Neuronal stem cell (in vitro differentiated cells): ENCODE data around the gene ULBP3.

Experiments used
- DNase-seq: peaks from one replicate; pipeline ENCODE4 v3.0.0-alpha.2; 2013; ENCODE audit warnings: low spot score
- H2AFZ ChIP-seq: one replicate; pipeline ENCODE4 v1.6.1; 2013; ENCODE audit warnings: mild to moderate bottlenecking, low read length, inconsistent platforms
- H2AK5ac ChIP-seq: 2 replicates; pipeline ENCODE4 v1.6.1; 2013; ENCODE audit warnings: low read depth, mild to moderate bottlenecking, inconsistent platforms, low read length, moderate library complexity, mixed read lengths
- H2BK120ac ChIP-seq: 2 replicates; pipeline ENCODE4 v1.6.1; 2013; ENCODE audit warnings: low read depth, mild to moderate bottlenecking, inconsistent platforms, low read length, moderate library complexity, mixed read lengths
- H2BK12ac ChIP-seq: one replicate; pipeline ENCODE4 v1.6.1; 2013; ENCODE audit warnings: low read length, inconsistent platforms
- H2BK15ac ChIP-seq: 2 replicates; pipeline ENCODE4 v1.6.1; 2013; ENCODE audit warnings: mild to moderate bottlenecking, low read length, inconsistent platforms, mixed read lengths
- H2BK5ac ChIP-seq: one replicate; pipeline ENCODE4 v1.6.1; 2013; ENCODE audit warnings: inconsistent platforms, mild to moderate bottlenecking, low read length, moderate library complexity
- H3K14ac ChIP-seq: one replicate; pipeline ENCODE4 v1.6.1; 2013; ENCODE audit warnings: low read length, inconsistent platforms
- H3K18ac ChIP-seq: 2 replicates; pipeline ENCODE4 v1.6.1; 2013; ENCODE audit warnings: low read length, inconsistent platforms
- H3K23ac ChIP-seq: 2 replicates; pipeline ENCODE4 v1.6.1; 2013; ENCODE audit warnings: low read depth, mild to moderate bottlenecking, mixed read lengths, low read length, inconsistent platforms; ENCODE audit not compliant: poor library complexity
- H3K27ac ChIP-seq: replicated peaks from 3 replicates; pipeline ENCODE4 v1.5.1; 2013; ENCODE audit warnings: low read length, inconsistent platforms
- H3K27me3 ChIP-seq, 3 experiments: 2 replicates each; pipeline ENCODE4 v1.6.1; 2013; ENCODE audit warnings: low read length in 3 of 3, mild to moderate bottlenecking in 2 of 3, inconsistent platforms in 1 of 3, low read depth in 1 of 3, mixed read lengths in 1 of 3, moderate library complexity in 1 of 3; ENCODE audit not compliant: control insufficient read depth in 3 of 3, insufficient read depth in 3 of 3
- H3K36me3 ChIP-seq, 2 donors: replicated peaks in 1 of 2; 2 replicates each; pipeline ENCODE4 v1.6.1; 2013; ENCODE audit warnings: low read length in 2 of 2; ENCODE audit not compliant: control insufficient read depth in 2 of 2, insufficient read depth in 2 of 2
- H3K4ac ChIP-seq: 2 replicates; pipeline ENCODE4 v1.6.1; 2013; ENCODE audit warnings: inconsistent platforms, mild to moderate bottlenecking, low read length, moderate library complexity
- H3K4me1 ChIP-seq, 2 donors: 1 replicate in 1 of 2; 2 replicates in 1 of 2; pipeline ENCODE4 v1.6.1; 2013; ENCODE audit warnings: low read length in 2 of 2, low read depth in 1 of 2; ENCODE audit not compliant: control insufficient read depth in 2 of 2, insufficient read depth in 1 of 2
- H3K4me2 ChIP-seq: one replicate; pipeline ENCODE4 v1.6.1; 2013; ENCODE audit warnings: mild to moderate bottlenecking, low read length, inconsistent platforms; ENCODE audit not compliant: insufficient read depth, poor library complexity, severe bottlenecking
- H3K4me3 ChIP-seq, 2 donors: 2 replicates each; pipeline ENCODE4 v1.5.1; 2013; ENCODE audit warnings: low read length in 2 of 2, mild to moderate bottlenecking in 2 of 2, inconsistent platforms in 1 of 2, moderate library complexity in 1 of 2
- H3K79me1 ChIP-seq: one replicate; pipeline ENCODE4 v1.6.1; 2013; ENCODE audit warnings: low read depth, mild to moderate bottlenecking, inconsistent platforms, low read length, moderate library complexity
- H3K9ac ChIP-seq: one replicate; pipeline ENCODE4 v1.6.1; 2013; ENCODE audit warnings: mild to moderate bottlenecking, low read depth, low read length, inconsistent platforms; ENCODE audit not compliant: poor library complexity
- H3K9me3 ChIP-seq, 2 donors: replicated peaks in 1 of 2; 2 replicates each; pipeline versions ENCODE3 to v1.6.1; 2013; ENCODE audit warnings: low read length in 2 of 2, mild to moderate bottlenecking in 2 of 2, inconsistent platforms in 1 of 2, low read depth in 1 of 2, mixed read lengths in 1 of 2, moderate library complexity in 1 of 2; ENCODE audit not compliant: control insufficient read depth in 2 of 2, insufficient read depth in 1 of 2
- H4K8ac ChIP-seq: one replicate; pipeline ENCODE4 v1.6.1; 2013; ENCODE audit warnings: low read depth, mild to moderate bottlenecking, inconsistent platforms, low read length, moderate library complexity
- H4K91ac ChIP-seq: one replicate; pipeline ENCODE4 v1.6.1; 2013; ENCODE audit warnings: low read length, low read depth, mild to moderate bottlenecking, inconsistent platforms; ENCODE audit not compliant: poor library complexity
- WGBS, 2 donors: extraction: QIAGEN DNeasy Blood & Tissue Kit; methylation state at CpG; one replicate each; pipeline ENCODE4 v1.1.7; 2013; ENCODE audit warnings: missing lambda C conversion rate in 2 of 2, mixed read lengths in 1 of 2; ENCODE audit not compliant: insufficient read length in 2 of 2, insufficient replicate concordance in 1 of 2; ENCODE audit errors: extremely low coverage in 2 of 2; 5-methylcytosine and 5-hydroxymethylcytosine counted together

ULBP3 gene

DNA sequence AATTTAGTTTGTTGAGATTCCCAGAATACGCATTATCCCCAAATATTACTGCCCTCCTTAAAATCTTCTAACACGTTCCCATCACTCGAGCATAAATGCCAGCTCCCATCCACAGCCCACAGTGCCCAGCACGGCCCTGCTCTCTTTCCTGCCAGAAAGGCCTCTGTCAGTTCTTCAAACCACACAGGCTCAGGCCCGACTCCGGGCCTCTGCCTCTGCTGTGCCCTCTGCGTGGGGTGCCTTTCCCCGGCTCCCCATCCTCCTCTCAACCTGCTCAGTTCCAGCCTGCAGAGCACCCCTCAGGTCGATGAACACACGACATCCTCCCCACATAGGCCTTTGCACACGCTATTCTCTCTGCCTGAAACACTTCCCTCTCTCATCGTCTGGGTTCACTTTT is 12.8 kb downstream of the ULBP3 start:
- Histone ChIP-seq H2BK120ac (no peak overlapping the region), H2AK5ac (no peak overlapping the region), H3K4me1 (no peaks in the 10 kb centered on the region), H2BK12ac (no peak overlapping the region), H3K18ac (no peak overlapping the region), H3K36me3 (peaks cover under 1% of the 10 kb centered on the region in 2 donors), H3K9ac (no peak overlapping the region), H3K4me3 (no peak overlapping the region), H2AFZ (no peak overlapping the region), H4K91ac (no peak overlapping the region), H4K8ac (no peak overlapping the region), H3K27ac (no peak overlapping the region), H3K27me3 (peaks cover 0 to 24% (median 3%) of the 10 kb centered on the region in 3 experiments), H3K4me2 (no peak overlapping the region), H3K79me1 (no peaks in the 10 kb centered on the region), H2BK5ac (no peak overlapping the region), H2BK15ac (no peak overlapping the region), H3K14ac (no peak overlapping the region), H3K23ac (no peak overlapping the region), H3K9me3 (peaks cover 0 to 8% of the 10 kb centered on the region in 2 donors), H3K4ac (no peak overlapping the region)
- DNase-seq: no peak
- WGBS, 2 donors: no CpG with 5 or more reads among the region's 12 CpGs

GRCh38 chr6:150055131-150055530 is 13.8 kb downstream of the ULBP3 start:
- H3K9ac ChIP-seq: no peak overlapping the region
- no peak overlapping the region for H3K14ac ChIP-seq
- H2AK5ac ChIP-seq: no peak overlapping the region
- no peak overlapping the region for H2AFZ ChIP-seq
- H3K23ac ChIP-seq: no peak overlapping the region
- H3K9me3 ChIP-seq: peaks cover 0 to 8% of the 10 kb centered on the region in 2 donors
- H2BK5ac ChIP-seq: peak overlapping the region; percentile 25
- no CpG with 5 or more reads among the region's 10 CpGs for whole genome bisulfite sequencing, 2 donors
- DNase-seq: no peak
- no peaks in the 10 kb centered on the region for H3K36me3 ChIP-seq
- H4K91ac ChIP-seq: no peak overlapping the region
- no peak overlapping the region for H2BK120ac ChIP-seq
- H4K8ac ChIP-seq: no peak overlapping the region
- no peak overlapping the region for H2BK12ac ChIP-seq
- no peak overlapping the region for H3K4me2 ChIP-seq
- peaks cover 0 to 24% (median 3%) of the 10 kb centered on the region in 3 experiments for H3K27me3 ChIP-seq
- H3K18ac ChIP-seq: no peak overlapping the region
- no peak overlapping the region for H3K4me3 ChIP-seq
- no peaks in the 10 kb centered on the region for H3K79me1 ChIP-seq
- H3K27ac ChIP-seq: no peak overlapping the region
- H2BK15ac ChIP-seq: no peak overlapping the region
- H3K4me1 ChIP-seq: peaks cover 0 to 1% of the 10 kb centered on the region in 2 donors
- H3K4ac ChIP-seq: no peak overlapping the region

- peaks cover 0 to 8% of the 10 kb centered on the region in 2 donors for H3K9me3 ChIP-seq
- no peak for DNase-seq
- H3K4me2 ChIP-seq: no peak overlapping the region
- no peak overlapping the region for H2BK12ac ChIP-seq
- H2BK15ac ChIP-seq: no peak overlapping the region
- no peak overlapping the region for H2BK5ac ChIP-seq
- peak overlapping the region; percentile 79 for H3K14ac ChIP-seq
- H3K4me1 ChIP-seq: peaks cover 0 to 1% of the 10 kb centered on the region in 2 donors
- H3K4me3 ChIP-seq: no peak overlapping the region
- H2BK120ac ChIP-seq: no peak overlapping the region
- H3K4ac ChIP-seq: no peak overlapping the region
- H2AK5ac ChIP-seq: no peak overlapping the region
- no peak overlapping the region for H4K8ac ChIP-seq
- no CpG with 5 or more reads among the region's 11 CpGs for WGBS, 2 donors
- no peak overlapping the region for H4K91ac ChIP-seq
- no peak overlapping the region for H3K27ac ChIP-seq
- H3K27me3 ChIP-seq: peaks cover 0 to 24% (median 3%) of the 10 kb centered on the region in 3 experiments
- no peak overlapping the region for H3K23ac ChIP-seq
- no peak overlapping the region for H3K9ac ChIP-seq
- H3K79me1 ChIP-seq: no peaks in the 10 kb centered on the region
- H3K18ac ChIP-seq: no peak overlapping the region
- no peaks in the 10 kb centered on the region for H3K36me3 ChIP-seq
- no peak overlapping the region for H2AFZ ChIP-seq
Measured at GRCh38 chr6:150053450-150053849, 15.5 kb downstream of the ULBP3 start.

GRCh38 chr6:150050846-150051245 is 18.1 kb downstream of the ULBP3 start:
- Histone ChIP-seq H3K9ac (no peak overlapping the region), H4K91ac (no peak overlapping the region), H3K14ac (no peak overlapping the region), H3K4ac (no peak overlapping the region), H3K18ac (no peak overlapping the region), H2AFZ (no peak overlapping the region), H2BK120ac (no peak overlapping the region), H2BK12ac (no peak overlapping the region), H3K4me3 (no peak overlapping the region), H2BK5ac (no peak overlapping the region), H3K79me1 (no peaks in the 10 kb centered on the region), H3K36me3 (no peaks in the 10 kb centered on the region), H3K27me3 (peaks cover 0 to 27% (median 3%) of the 10 kb centered on the region in 3 experiments), H4K8ac (no peak overlapping the region), H3K4me2 (no peak overlapping the region), H3K23ac (no peak overlapping the region), H3K4me1 (peaks cover 1% of the 10 kb centered on the region in 2 donors), H2BK15ac (no peak overlapping the region), H3K9me3 (peaks cover 0 to 8% of the 10 kb centered on the region in 2 donors), H2AK5ac (no peak overlapping the region), H3K27ac (no peak overlapping the region)
- DNase-seq: no peak
- WGBS, 2 donors: no CpG with 5 or more reads among the region's 4 CpGs
